Activated T-helper 17 cell treated with anti-CD3 and anti-CD28 coated beads, Interleukin-2, amount 50 U/mL, for 72 hours (primary cell): ENCODE data around the gene KRT25. TPM values are rescaled to one million over a fixed set of nuclear protein-coding genes. Genes with fewer than 3 reads are reported as not detected.

Source experiments
- total RNA-seq, 2 donors: library from RNA; stranded (reverse); gene quantifications; one replicate each; pipeline ENCODE4 v1.2.3, GENCODE V29; 2022

Gene KRT25
- total RNA-seq, 2 donors from 2014 or later: not detected

Other genes starting within 250 kb of the KRT25 start
- 100 to 1,000 TPM; 140 to 304 TPM for gene CCR7, start 189.9 kb downstream of the KRT25 start, total RNA-seq
- 10 to 100 TPM; 82.1 to 85.5 TPM for gene SMARCE1, start 107.5 kb downstream of the KRT25 start, total RNA-seq
- not detected for gene KRT222, start 90.2 kb downstream of the KRT25 start, total RNA-seq
- not detected for gene KRT24, start 51.6 kb downstream of the KRT25 start, total RNA-seq
- not detected for gene KRT26, start 16.9 kb upstream of the KRT25 start, total RNA-seq
- gene KRT27, start 27.2 kb upstream of the KRT25 start, total RNA-seq: not detected
- not detected for gene KRT28, start 44.6 kb upstream of the KRT25 start, total RNA-seq
- 10 to 100 TPM; 29.0 to 45.9 TPM for gene KRT10, start 67.3 kb upstream of the KRT25 start, total RNA-seq
- not detected for gene KRT12, start 111.9 kb upstream of the KRT25 start, total RNA-seq
- gene KRT20, start 129.9 kb upstream of the KRT25 start, total RNA-seq: not detected
- gene KRT23, start 182.3 kb upstream of the KRT25 start, total RNA-seq: under 1 TPM in 1 of 2 donors, not detected in 1; 0.50 TPM
- not detected for gene KRT39, start 211.6 kb upstream of the KRT25 start, total RNA-seq
- not detected for gene KRT40, start 229.0 kb upstream of the KRT25 start, total RNA-seq
- gene KRTAP3-3, start 238.8 kb upstream of the KRT25 start, total RNA-seq: not detected
- not detected for gene KRTAP3-2, start 244.6 kb upstream of the KRT25 start, total RNA-seq